SK-N-MC (cell line): ENCODE measurements around the gene ABLIM1.

ENCODE experiments used
- EZH2 ChIP-seq: fragments of 200-600 bp; sonication (generic); IDR thresholded peaks from one replicate; pipeline ENCODE4 v1.6.1; 2017; ENCODE audit warnings: antibody characterized with exemption
- FOXP2 ChIP-seq: optimal IDR thresholded peaks from 2 replicates; pipeline ENCODE3; 2011; ENCODE audit warnings: mild to moderate bottlenecking, moderate library complexity; ENCODE audit not compliant: insufficient read depth; ENCODE audit errors: extremely low read length, control extremely low read depth
- POLR2AphosphoS5 ChIP-seq: IDR thresholded peaks from 2 replicates; pipeline ENCODE4 v1.6.1; 2012; ENCODE audit warnings: mild to moderate bottlenecking, low read depth, low read length, borderline replicate concordance

DNA sequence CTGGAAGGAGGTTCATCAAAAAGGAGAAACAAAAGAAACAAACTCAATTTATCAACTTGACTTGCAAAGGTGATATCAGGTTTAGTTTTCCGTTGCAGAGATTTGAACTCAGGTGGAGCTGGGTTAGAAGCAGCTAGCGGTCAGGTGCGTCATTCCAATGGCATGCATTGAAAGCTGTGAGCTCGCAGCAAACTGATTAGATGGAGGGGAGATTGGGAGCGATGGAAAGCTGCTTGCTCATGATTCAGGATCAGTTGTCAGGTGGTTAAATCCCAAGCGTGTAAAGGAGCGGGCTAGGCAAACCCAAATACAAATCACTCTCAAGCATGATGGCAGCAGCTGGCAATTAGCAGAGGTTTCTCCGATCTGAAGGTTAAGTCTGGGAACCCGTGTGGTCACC is 204.5 kb downstream of the ABLIM1 start:
- TF ChIP-seq EZH2 (no peak), POLR2AphosphoS5 (no peak), FOXP2 (no peak)
